ENCODE results near the gene SIRPA. TPM values are rescaled to one million over a fixed set of nuclear protein-coding genes. Genes with fewer than 3 reads are reported as not detected.
A peak's percentile ranks its signal among the peaks of the same experiment; 100 is the strongest.

The SIRPA gene
- total RNA-seq, 3 donors from 2014 or later (not counting 1 experiment from before 2014, with no cell fraction given): 1.3 to 7.5 (median 2.3) TPM

DNA sequence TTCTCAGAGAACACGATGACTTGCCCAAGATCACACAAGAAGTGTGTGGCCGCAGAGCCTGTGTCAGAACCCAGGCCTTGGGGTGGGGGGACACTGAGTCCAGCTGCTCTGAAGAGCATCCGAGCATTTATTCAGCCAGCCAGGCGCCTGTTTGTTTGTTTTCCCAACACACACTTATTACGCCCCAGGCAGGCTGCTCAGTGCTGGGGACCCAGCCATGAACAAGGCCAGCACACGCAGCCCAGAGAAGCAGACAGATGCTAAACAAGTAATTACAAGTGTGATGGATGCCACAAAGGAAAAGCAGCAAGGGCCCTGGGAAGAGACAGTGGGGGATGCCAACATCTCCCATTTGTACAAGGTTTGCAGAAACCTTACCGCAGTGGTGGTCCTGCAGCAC is 19.4 kb upstream of the SIRPA start:
- Histone ChIP-seq H3K27ac (ENCODE audit: low read length) (no peak overlapping the region), H3K4me1 (ENCODE audit: control insufficient read depth, insufficient read depth, low read length) (peaks cover 8% of the 10 kb centered on the region), H3K9me3 (ENCODE audit: control insufficient read depth, insufficient read depth, low read length) (no peaks in the 10 kb centered on the region), H3K4me3 (ENCODE audit: low read length) (no peak overlapping the region), H3K27me3 (ENCODE audit: control insufficient read depth, insufficient read depth, low read length) (no peaks in the 10 kb centered on the region), H3K36me3 (ENCODE audit: control insufficient read depth, insufficient read depth, low read length) (no peaks in the 10 kb centered on the region)
- no peak overlapping the region for H3K27ac Mint-ChIP-seq
- H3K27me3 Mint-ChIP-seq (ENCODE audit: low read depth in 2 of 2): peaks cover 0 to 13% of the 10 kb centered on the region in 2 donors
- DNase-seq: no peak
- no peaks in the 10 kb centered on the region for H3K9me3 Mint-ChIP-seq
- no peak for ATAC-seq
- WGBS (ENCODE audit: insufficient coverage): 86% methylated on average over 7 of the region's 7 CpGs
- H3K4me1 Mint-ChIP-seq: no peaks in the 10 kb centered on the region
- no peak overlapping the region for H3K4me3 Mint-ChIP-seq
- no peaks in the 10 kb centered on the region for H3K36me3 Mint-ChIP-seq
- TF ChIP-seq, protein P1, sequence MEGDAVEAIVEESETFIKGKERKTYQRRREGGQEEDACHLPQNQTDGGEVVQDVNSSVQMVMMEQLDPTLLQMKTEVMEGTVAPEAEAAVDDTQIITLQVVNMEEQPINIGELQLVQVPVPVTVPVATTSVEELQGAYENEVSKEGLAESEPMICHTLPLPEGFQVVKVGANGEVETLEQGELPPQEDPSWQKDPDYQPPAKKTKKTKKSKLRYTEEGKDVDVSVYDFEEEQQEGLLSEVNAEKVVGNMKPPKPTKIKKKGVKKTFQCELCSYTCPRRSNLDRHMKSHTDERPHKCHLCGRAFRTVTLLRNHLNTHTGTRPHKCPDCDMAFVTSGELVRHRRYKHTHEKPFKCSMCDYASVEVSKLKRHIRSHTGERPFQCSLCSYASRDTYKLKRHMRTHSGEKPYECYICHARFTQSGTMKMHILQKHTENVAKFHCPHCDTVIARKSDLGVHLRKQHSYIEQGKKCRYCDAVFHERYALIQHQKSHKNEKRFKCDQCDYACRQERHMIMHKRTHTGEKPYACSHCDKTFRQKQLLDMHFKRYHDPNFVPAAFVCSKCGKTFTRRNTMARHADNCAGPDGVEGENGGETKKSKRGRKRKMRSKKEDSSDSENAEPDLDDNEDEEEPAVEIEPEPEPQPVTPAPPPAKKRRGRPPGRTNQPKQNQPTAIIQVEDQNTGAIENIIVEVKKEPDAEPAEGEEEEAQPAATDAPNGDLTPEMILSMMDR (IDR thresholded peaks at IDR 0.05): no peak
- intact Hi-C loops (cut with micrococcal nuclease): no loop called here

DNA sequence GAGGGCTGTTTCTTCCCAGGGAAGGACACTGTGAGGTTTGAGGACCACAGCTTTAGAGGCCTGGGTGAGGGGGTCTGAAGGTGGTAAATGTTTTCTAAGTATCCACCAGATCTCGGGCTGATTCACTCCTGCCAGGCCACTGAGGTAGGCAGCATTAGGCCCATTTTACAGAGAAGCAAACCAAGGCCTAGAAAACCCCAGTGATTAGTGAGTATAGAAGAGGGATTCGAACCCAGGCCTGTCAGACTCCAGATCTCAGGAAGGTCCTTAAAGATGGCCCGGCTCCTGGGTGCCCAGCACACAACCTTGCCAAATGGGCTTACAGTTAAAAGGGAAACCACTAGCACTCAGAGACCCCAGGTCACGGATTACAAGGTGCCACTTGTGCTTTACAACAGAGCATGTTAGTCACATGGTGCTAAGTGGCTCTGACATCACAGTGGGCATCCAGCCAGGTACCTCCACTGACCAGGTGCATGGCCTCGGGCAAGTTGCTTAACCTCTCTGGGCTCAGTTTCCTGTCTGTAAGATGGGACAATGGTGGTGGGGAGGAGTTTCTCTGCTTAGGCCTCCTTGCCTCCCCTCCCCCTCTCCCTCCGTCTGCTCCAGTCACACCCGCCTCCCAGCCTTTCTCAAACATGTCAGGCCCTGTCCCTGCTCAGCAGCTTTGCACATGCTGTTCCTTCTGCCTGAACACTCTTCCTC is 18.8 kb upstream of the SIRPA start:
- no peaks in the 10 kb centered on the region for H3K9me3 ChIP-seq (ENCODE audit: control insufficient read depth, insufficient read depth, low read length)
- Mint-ChIP-seq H3K4me3 (no peak overlapping the region), H3K4me1 (no peaks in the 10 kb centered on the region), H3K36me3 (no peaks in the 10 kb centered on the region), H3K27ac (no peak overlapping the region), H3K9me3 (no peaks in the 10 kb centered on the region), H3K27me3 (ENCODE audit: low read depth in 2 of 2) (peaks cover 0 to 13% of the 10 kb centered on the region in 2 donors)
- peaks cover 4% of the 10 kb centered on the region for H3K4me1 ChIP-seq (ENCODE audit: control insufficient read depth, insufficient read depth, low read length)
- H3K36me3 ChIP-seq (ENCODE audit: control insufficient read depth, insufficient read depth, low read length): no peaks in the 10 kb centered on the region
- ATAC-seq (no peak), DNase-seq (no peak)
- intact Hi-C loops (cut with micrococcal nuclease): no loop called here
- no peaks in the 10 kb centered on the region for H3K27me3 ChIP-seq (ENCODE audit: control insufficient read depth, insufficient read depth, low read length)
- TF ChIP-seq, protein P1 (IDR thresholded peaks at IDR 0.05): no peak
- 86% methylated on average over 7 of the region's 7 CpGs for WGBS (ENCODE audit: insufficient coverage)
- no peak overlapping the region for H3K4me3 ChIP-seq (ENCODE audit: low read length)
- H3K27ac ChIP-seq (ENCODE audit: low read length): no peak overlapping the region

DNA sequence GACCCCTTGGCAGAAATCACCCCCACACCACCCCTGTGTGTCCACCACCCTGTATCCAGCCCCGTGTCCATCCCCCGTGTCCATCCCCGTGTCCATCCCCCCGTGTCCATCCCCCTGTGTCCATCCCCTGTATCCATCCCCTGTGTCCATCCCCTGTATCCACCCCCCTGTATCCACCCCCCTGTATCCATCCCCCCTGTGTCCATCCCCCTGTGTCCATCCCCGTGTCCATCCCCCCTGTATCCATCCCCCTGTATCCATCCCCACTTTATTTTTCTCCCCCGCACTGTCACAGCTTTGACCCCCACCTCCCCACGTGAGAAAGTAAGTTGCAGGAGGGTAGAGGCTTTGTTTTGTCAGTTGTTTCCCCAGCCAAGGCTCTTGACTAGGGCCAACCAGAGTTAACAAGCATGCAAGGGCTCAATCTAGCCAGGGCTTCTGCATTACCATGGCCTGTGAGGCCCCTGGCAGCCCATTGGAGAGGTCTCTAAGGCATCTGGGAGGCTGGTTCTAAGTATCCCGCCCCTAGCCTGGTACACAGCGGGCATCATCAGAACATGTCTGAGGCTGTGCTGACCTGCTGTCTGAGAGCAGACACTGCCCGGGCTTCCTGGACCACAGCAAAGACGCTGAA is 18.1 kb upstream of the SIRPA start:
- no peak overlapping the region for H3K27ac Mint-ChIP-seq
- no peak overlapping the region for H3K4me3 Mint-ChIP-seq
- H3K9me3 Mint-ChIP-seq: no peaks in the 10 kb centered on the region
- no peak overlapping the region for H3K27ac ChIP-seq (ENCODE audit: low read length)
- no peak overlapping the region for H3K4me3 ChIP-seq (ENCODE audit: low read length)
- H3K27me3 ChIP-seq (ENCODE audit: control insufficient read depth, insufficient read depth, low read length): no peaks in the 10 kb centered on the region
- WGBS (ENCODE audit: insufficient coverage): 70% methylated on average over 6 of the region's 11 CpGs
- intact Hi-C loops (cut with micrococcal nuclease): no loop called here
- DNase-seq: peak in 1 of 2 donors; percentile 45
- ATAC-seq: no peak
- H3K4me1 Mint-ChIP-seq: no peaks in the 10 kb centered on the region
- H3K27me3 Mint-ChIP-seq (ENCODE audit: low read depth in 2 of 2): peaks cover 0 to 13% of the 10 kb centered on the region in 2 donors
- no peaks in the 10 kb centered on the region for H3K9me3 ChIP-seq (ENCODE audit: control insufficient read depth, insufficient read depth, low read length)
- H3K36me3 ChIP-seq (ENCODE audit: control insufficient read depth, insufficient read depth, low read length): no peaks in the 10 kb centered on the region
- TF ChIP-seq, protein P1 (IDR thresholded peaks at IDR 0.05): no peak
- H3K4me1 ChIP-seq (ENCODE audit: control insufficient read depth, insufficient read depth, low read length): no peaks in the 10 kb centered on the region
- no peaks in the 10 kb centered on the region for H3K36me3 Mint-ChIP-seq

All from natural killer cell (primary cell).